Hepatocyte (in vitro differentiated cells): Measurements from ENCODE around the gene ALDH18A1. TPM values are rescaled to one million over a fixed set of nuclear protein-coding genes. Genes with fewer than 3 reads are reported as not detected.

Experiments
- DNase-seq: peaks from one replicate; pipeline ENCODE4 v3.0.0-alpha.2; 2016; ENCODE audit warnings: low spot score
- H2AFZ ChIP-seq: fragments of 200-600 bp; sonication (generic); 2 replicates; pipeline ENCODE4 v1.6.0; 2016; ENCODE audit warnings: antibody characterized with exemption, mild to moderate bottlenecking
- H3K27ac ChIP-seq: fragments of 200-600 bp; sonication (generic); 2 replicates; pipeline ENCODE4 v1.5.1; 2016; ENCODE audit warnings: mild to moderate bottlenecking
- H3K27me3 ChIP-seq: fragments of 200-600 bp; sonication (generic); 2 replicates; pipeline ENCODE4 v1.6.1; 2016
- H3K36me3 ChIP-seq: fragments of 200-600 bp; sonication (generic); replicated peaks from 2 replicates; pipeline ENCODE4 v1.5.1; 2016; ENCODE audit warnings: low read depth; ENCODE audit not compliant: insufficient read depth
- H3K4me1 ChIP-seq: fragments of 200-600 bp; sonication (generic); 2 replicates; pipeline ENCODE4 v1.5.1; 2016; ENCODE audit warnings: mild to moderate bottlenecking, moderate library complexity; ENCODE audit not compliant: insufficient read depth
- H3K4me2 ChIP-seq: fragments of 200-600 bp; sonication (generic); 2 replicates; pipeline ENCODE4 v1.6.0; 2016
- H3K4me3 ChIP-seq: fragments of 200-600 bp; sonication (generic); 2 replicates; pipeline ENCODE4 v1.5.1; 2016; ENCODE audit warnings: mild to moderate bottlenecking
- H3K79me2 ChIP-seq: fragments of 200-600 bp; sonication (generic); 2 replicates; pipeline ENCODE4 v1.6.0; 2017; ENCODE audit warnings: mild to moderate bottlenecking
- H3K9me2 ChIP-seq: fragments of 200-600 bp; sonication (generic); replicated peaks from 2 replicates; pipeline ENCODE4 v1.6.0; 2017; ENCODE audit warnings: mild to moderate bottlenecking; ENCODE audit not compliant: insufficient read depth
- H3K9me3 ChIP-seq: fragments of 200-600 bp; sonication (generic); 2 replicates; pipeline ENCODE4 v1.5.1; 2016; ENCODE audit warnings: low read depth, mild to moderate bottlenecking
- H4K20me1 ChIP-seq: fragments of 200-600 bp; sonication (generic); 2 replicates; pipeline ENCODE4 v1.6.0; 2016; ENCODE audit warnings: mild to moderate bottlenecking; ENCODE audit not compliant: insufficient read depth, poor library complexity, severe bottlenecking
- EZH2 ChIP-seq: fragments of 200-600 bp; sonication (generic); IDR thresholded peaks from 2 replicates; pipeline ENCODE4 v1.6.1; 2016; ENCODE audit warnings: antibody characterized with exemption, mild to moderate bottlenecking, borderline replicate concordance
- EZH2phosphoT487 ChIP-seq: fragments of 200-600 bp; sonication (generic); IDR thresholded peaks from one replicate; pipeline ENCODE4 v1.6.1; 2018; ENCODE audit warnings: antibody characterized with exemption, mild to moderate bottlenecking, low read depth, moderate library complexity; ENCODE audit not compliant: unreplicated experiment, severe bottlenecking
- WGBS: methylation state at CpG from one replicate; pipeline ENCODE4 v1.1.6; 2016; ENCODE audit warnings: low lambda C conversion rate; ENCODE audit errors: missing lambda C conversion rate; 5-methylcytosine and 5-hydroxymethylcytosine counted together
- polyA plus RNA-seq: library from polyadenylated mRNA; unstranded; fragments of >200 nt; fragmentation: Nextera tagmentation; extraction: Ambion mirVana; gene quantifications from 2 replicates; pipeline ENCODE4 v1.2.1, GENCODE V29; 2016
- total RNA-seq: library from RNA; depleted of rRNA; stranded (reverse); fragments of >200 nt; gene quantifications from 2 replicates; pipeline ENCODE4 v1.2.3, GENCODE V29; 2014
- TF ChIP-seq, protein P1 (sequence below): fragments of 200-600 bp; sonication (generic); IDR thresholded peaks from 2 replicates; pipeline ENCODE4 v1.5.1; 2016; ENCODE audit warnings: antibody characterized with exemption, mild to moderate bottlenecking; ENCODE audit not compliant: poor library complexity

Gene ALDH18A1
- total and polyA plus RNA-seq, 2 experiments from 2014 or later = 105 to 136 TPM

DNA sequence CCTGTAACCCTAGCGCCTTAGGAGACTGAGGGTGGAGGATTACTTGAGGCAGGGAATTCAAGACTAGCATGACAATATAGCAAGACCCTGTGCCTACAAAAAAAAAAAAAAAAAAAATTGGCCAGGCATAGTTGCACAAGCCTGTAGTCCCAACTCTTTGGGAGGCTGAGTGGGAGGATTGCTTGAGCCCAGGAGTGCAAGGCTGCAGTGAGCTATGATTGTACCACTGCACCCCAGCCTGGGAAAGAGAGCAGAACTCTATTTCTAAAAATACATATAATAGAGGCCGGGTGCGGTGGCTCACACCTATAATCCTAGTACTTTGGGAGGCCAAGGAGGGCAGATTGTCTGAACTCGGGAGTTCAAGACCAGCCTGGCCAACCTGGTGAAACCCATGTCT lies 85.1 kb downstream of the ALDH18A1 start:
- Histone ChIP-seq H4K20me1 (no peaks in the 10 kb centered on the region), H3K4me2 (no peak overlapping the region), H3K9me2 (no peaks in the 10 kb centered on the region), H3K79me2 (no peaks in the 10 kb centered on the region), H3K9me3 (no peaks in the 10 kb centered on the region), H3K27ac (no peak overlapping the region), H3K4me3 (no peak overlapping the region), H3K27me3 (no peaks in the 10 kb centered on the region), H3K36me3 (no peaks in the 10 kb centered on the region), H3K4me1 (no peaks in the 10 kb centered on the region), H2AFZ (no peak overlapping the region)
- WGBS = 91% methylated on average over 4 of the region's 4 CpGs
- TF ChIP-seq EZH2phosphoT487 (no peak), EZH2 (no peak)
- DNase-seq = no peak

DNA sequence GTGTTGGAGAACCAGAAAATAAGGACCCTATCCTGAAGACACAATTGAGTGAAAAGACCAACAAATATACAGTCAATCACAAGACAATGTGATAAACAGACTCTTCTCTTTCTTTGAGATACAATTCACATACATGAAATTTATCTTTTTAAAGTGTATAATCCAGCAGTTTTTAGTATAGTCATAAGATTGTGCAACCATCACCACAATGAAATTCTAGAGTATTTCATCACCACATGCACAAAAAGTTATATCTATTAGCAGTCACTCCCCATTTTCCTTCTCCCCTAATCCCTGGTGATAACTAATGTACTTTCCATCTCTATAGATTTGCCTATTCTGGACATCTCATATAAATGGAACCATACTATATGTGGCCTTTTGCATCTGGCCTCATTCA lies 87.1 kb downstream of the ALDH18A1 start:
- TF ChIP-seq EZH2phosphoT487 = no peak

DNA sequence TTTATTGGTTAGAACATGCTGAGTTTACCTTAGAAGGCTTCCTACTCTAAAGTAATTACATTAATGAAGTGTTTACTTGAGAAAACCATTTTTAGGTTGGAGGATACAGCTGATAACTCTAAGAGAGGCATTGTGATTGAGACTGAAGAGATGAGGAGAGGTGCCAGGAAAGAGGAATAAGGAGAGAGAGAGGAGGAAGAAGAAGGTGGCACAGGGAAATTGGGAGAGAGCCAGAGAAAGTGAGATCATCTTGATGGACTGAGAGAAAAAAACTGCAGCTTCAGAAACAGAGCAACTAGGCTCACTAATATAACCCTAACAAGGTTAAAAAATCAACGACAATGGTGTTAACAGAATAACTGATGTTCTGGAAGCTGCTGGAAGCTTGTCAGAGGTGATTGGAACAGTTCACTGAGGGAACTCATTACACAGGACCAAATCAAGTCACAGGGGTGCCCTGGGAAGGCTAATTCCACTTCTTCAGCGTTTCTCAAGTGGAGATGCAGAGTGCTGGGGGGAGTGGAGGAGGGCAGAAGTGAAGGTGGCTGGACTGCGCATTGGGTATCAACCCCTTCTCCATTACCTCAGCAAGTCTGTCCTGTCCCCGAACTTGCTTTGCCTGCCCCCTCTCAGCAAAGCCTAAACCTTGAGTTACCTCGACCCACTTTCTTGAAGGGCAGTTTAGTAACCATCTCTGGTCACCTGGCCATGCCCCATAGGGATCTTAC lies 88.4 kb downstream of the ALDH18A1 start:
- no peaks in the 10 kb centered on the region for H3K36me3 ChIP-seq
- WGBS = 90% methylated on average over 5 of the region's 5 CpGs
- H3K4me3 ChIP-seq = no peak overlapping the region
- peaks cover 11% of the 10 kb centered on the region for H3K4me1 ChIP-seq
- no peaks in the 10 kb centered on the region for H4K20me1 ChIP-seq
- H3K79me2 ChIP-seq = no peaks in the 10 kb centered on the region
- H3K9me2 ChIP-seq = no peaks in the 10 kb centered on the region
- H3K27ac ChIP-seq = no peak overlapping the region
- H2AFZ ChIP-seq = no peak overlapping the region
- TF ChIP-seq EZH2phosphoT487 (no peak), EZH2 (no peak)
- TF ChIP-seq, protein P1, sequence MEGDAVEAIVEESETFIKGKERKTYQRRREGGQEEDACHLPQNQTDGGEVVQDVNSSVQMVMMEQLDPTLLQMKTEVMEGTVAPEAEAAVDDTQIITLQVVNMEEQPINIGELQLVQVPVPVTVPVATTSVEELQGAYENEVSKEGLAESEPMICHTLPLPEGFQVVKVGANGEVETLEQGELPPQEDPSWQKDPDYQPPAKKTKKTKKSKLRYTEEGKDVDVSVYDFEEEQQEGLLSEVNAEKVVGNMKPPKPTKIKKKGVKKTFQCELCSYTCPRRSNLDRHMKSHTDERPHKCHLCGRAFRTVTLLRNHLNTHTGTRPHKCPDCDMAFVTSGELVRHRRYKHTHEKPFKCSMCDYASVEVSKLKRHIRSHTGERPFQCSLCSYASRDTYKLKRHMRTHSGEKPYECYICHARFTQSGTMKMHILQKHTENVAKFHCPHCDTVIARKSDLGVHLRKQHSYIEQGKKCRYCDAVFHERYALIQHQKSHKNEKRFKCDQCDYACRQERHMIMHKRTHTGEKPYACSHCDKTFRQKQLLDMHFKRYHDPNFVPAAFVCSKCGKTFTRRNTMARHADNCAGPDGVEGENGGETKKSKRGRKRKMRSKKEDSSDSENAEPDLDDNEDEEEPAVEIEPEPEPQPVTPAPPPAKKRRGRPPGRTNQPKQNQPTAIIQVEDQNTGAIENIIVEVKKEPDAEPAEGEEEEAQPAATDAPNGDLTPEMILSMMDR = no peak
- H3K27me3 ChIP-seq = no peaks in the 10 kb centered on the region
- H3K9me3 ChIP-seq = no peaks in the 10 kb centered on the region
- H3K4me2 ChIP-seq = no peak overlapping the region
- no peak for DNase-seq

More for the DNA sequence above, 87.1 kb downstream of the ALDH18A1 start:
- H3K9me3 ChIP-seq = no peaks in the 10 kb centered on the region
- no peak overlapping the region for H2AFZ ChIP-seq
- no peak overlapping the region for H3K4me3 ChIP-seq
- no peaks in the 10 kb centered on the region for H3K27me3 ChIP-seq
- no peaks in the 10 kb centered on the region for H3K79me2 ChIP-seq
- no peaks in the 10 kb centered on the region for H4K20me1 ChIP-seq
- no peaks in the 10 kb centered on the region for H3K36me3 ChIP-seq
- no peak overlapping the region for H3K4me2 ChIP-seq
- H3K4me1 ChIP-seq = peaks cover 11% of the 10 kb centered on the region
- H3K9me2 ChIP-seq = no peaks in the 10 kb centered on the region
- no peak for DNase-seq
- H3K27ac ChIP-seq = no peak overlapping the region

DNA sequence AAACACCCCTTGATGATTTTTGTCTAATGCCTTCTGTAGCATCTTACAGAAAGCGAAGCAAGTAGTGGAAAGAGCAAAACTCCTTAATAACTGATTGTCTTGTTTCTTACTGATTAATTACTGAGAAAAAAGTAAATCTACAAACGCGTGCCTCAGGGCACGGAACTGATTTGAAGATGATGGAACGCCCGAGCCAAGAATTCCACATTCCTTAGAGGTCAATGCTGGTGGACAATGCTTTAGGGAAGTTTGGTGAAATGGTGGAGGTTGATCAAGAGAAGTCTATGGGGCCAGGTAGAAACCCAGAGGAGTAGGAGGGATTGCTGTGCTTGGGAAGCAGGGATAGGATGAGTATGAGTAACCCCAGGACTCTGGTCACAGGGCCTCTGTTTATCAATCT lies 90.4 kb downstream of the ALDH18A1 start:
- no peaks in the 10 kb centered on the region for H3K36me3 ChIP-seq
- H3K4me2 ChIP-seq = no peak overlapping the region
- no peaks in the 10 kb centered on the region for H4K20me1 ChIP-seq
- 86% methylated on average over 6 of the region's 6 CpGs for WGBS
- no peak for DNase-seq
- H3K27me3 ChIP-seq = no peaks in the 10 kb centered on the region
- H3K4me3 ChIP-seq = no peak overlapping the region
- no peaks in the 10 kb centered on the region for H3K9me2 ChIP-seq
- no peak overlapping the region for H2AFZ ChIP-seq
- H3K79me2 ChIP-seq = no peaks in the 10 kb centered on the region
- no peaks in the 10 kb centered on the region for H3K9me3 ChIP-seq
- H3K27ac ChIP-seq = no peak overlapping the region
- no peak for TF ChIP-seq EZH2
- no peak for TF ChIP-seq EZH2phosphoT487
- TF ChIP-seq, protein P1 = no peak
- peaks cover 23% of the 10 kb centered on the region for H3K4me1 ChIP-seq
